Activated CD4-positive, alpha-beta T cell treated with anti-CD3 and anti-CD28 coated beads for 24 hours (primary cell): Measurements from ENCODE around the gene GRIK5.

Experiments used
- DNase-seq, 2 donors: peaks; one replicate each; pipeline ENCODE4 v3.0.0-alpha.2; 2020; ENCODE audit warnings: low read depth in 2 of 2

GRIK5 gene

DNA sequence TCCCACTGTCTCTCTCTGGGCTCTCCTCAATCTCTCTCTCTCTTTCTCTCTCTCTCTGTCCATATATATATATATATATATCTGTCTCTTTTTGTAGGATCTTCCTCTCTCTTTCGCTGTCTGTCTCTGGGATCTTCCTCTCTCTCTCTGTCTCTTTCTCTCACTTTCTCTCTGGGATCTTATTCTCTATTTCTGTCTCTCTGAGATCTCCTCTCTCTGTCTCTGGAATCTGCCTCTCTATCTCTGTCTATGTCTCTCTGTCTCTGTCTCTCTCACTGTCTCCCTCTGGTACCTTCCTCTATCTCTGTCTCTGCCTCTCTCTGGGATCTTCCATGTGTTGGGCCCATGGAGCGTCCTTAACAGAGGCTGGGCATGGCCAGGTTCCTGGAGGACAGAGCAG, 79.4 kb downstream of the GRIK5 start:
- no peak for DNase-seq

DNA sequence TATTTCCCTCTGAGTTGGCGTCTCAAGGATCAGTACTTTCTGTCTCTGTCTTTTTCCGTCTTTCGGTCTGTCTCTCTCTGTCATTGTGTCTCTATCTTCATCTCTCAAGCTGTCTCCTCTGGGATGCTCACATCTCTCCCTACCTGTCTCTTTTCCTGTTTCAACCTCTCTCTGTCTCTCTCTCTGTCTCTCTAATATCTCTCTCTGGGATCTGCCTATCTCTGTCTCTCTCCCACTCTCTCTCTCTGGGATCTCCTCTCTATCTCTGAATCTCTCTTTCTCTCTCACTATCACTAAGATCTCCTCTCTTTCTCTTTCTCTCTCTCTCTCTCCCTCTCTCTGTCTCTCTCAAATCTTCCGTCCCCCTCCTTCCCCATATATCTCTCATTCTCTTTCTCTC, 80.0 kb downstream of the GRIK5 start:
- no peak for DNase-seq

DNA sequence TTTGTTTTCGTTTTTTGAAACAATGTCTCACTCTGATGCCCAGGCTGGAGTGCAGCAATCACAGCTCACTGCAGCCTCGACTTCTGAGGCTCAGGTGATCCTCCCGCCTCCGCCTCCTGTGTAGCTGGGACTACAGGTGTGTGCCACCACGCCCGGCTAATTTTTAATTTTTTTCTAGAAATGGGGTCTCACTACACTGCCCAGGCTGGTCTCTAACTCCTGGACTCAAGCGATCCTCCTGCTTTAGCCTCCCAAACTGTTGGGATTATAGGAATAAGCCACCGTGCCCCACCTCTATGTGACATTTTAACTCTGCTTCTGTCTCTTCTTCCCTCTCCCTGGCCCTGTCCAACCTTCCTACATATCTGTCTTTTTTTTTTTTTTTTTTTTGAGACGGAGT, 81.1 kb downstream of the GRIK5 start:
- DNase-seq, result no peak

DNA sequence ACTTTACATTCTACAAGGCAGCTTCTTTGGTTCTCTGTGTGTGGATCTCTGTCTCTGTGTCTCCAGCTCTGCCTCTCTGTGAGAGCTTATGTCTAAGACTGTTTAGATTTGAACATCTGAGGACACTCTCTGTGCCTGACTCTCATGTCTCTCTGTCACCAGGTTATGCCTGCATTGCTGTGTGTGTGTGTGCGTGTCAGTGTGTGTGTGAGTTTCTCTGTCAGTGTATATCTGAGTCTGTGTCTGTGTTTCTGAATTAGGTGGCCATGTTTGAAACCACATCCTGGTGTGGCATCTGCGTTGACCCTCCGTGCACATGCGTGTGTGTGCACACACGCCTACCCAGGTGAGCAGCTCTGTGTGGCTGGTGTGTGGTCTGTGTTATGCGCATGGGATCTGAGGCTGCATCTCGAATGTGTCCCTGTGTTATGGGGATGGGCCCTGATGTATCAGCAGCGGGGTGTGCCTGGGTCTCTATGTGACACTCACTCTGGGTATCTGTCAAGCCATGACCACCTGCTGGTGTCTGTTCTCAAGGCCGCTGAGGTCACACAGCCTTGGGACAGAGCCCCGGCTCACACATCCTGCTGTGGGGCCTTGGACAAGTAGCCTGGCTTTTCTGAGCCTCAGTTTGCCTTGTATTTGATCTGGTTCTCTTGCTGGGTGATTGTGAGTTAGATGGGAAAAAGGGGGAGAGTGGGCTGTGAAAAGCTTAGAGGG, 82.7 kb downstream of the GRIK5 start:
- no peak for DNase-seq

DNA sequence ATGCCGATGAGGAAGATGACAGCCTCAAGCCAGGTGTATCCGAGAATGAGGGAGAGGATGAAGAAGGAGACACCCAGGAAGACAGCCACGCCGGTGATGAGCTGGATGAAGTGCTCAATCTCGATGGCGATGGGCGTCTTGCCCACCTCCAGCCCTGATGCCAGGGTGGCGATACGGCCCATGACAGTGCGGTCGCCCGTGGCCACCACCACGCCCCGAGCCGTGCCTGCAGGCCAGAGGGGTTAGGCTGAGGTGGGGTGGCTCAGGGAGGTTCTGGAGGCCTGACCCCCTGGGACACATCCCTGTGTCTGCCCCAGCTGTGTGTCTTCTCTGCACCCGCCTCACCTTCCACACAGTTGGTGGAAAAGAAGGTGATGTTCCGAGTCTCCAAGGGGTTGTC, 85.0 kb downstream of the GRIK5 start:
- DNase-seq, result no peak

DNA sequence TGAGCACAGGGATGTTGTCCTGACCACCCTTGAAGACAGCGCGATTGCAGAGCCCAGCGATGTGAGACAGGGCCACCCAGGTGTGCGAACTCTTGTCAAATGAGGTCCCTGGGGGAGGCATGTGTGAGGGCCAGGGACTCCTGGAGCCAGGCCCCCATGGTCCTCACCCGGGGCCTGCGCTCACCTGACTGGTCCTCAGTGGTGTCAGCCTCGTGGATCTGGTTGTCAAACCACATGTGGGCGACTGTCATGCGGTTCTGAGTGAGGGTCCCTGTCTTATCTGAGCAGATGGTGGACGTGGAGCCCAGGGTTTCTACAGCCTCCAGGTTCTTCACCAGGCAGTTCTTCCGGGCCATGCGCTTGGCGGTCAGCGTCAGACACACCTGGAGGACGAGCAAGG, 88.3 kb downstream of the GRIK5 start:
- no peak for DNase-seq

DNA sequence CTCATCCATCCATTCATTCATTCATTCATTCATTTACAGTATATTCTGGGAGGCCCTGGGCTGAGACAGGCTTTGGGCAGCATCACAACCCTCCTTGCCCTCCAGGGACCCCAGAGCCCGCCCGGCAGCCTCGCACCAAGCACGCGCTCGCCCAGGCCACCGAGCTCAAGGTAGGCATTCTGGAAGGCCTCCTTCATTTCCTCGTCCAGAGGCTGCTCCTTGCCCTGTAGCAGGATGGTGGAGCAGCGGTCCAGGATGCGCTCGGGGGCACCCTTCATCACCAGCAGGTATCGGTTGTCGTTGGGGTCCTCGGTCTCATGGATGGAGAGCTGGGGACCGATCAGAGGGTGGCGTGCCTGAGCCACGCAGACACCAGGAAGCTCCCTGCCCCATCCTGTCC, 91.5 kb downstream of the GRIK5 start:
- DNase-seq, result no peak

DNA sequence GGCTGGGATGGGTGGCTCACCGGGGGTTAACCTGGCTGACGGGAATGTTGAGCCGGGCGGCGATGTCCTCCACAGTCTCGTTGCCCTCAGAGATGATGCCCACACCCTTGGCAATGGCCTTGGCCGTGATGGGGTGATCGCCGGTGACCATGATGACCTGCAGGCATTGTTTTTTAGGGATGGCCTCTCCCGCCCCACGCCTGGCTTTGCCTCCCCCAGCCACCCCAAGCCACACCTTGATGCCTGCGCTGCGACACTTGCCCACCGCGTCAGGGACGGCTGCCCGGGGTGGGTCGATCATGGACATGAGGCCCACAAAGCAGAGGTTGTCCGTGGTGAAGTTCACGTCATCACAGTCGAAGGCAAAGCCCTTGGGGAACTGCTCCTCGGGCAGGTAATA, 92.1 kb downstream of the GRIK5 start:
- DNase-seq, result no peak

DNA sequence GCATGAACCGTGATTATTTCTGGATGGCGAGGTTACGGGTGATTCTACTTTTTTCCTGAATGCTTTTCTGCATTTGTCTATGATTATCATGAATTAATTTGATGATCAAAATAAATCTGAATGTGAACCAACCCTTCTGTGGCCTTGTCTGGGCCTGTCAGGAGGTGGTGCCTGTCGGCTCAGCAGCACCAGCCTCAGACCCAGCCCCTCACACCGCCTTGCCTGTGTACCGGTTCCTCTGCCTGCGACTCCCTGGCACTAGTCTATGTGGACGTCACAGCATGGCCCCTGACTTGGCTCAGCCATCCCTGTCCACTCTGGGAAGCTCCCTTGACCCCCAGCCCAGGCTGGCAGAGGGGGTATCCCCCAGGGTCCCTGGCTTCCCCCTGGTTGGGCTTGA, 95.4 kb downstream of the GRIK5 start:
- no peak for DNase-seq

DNA sequence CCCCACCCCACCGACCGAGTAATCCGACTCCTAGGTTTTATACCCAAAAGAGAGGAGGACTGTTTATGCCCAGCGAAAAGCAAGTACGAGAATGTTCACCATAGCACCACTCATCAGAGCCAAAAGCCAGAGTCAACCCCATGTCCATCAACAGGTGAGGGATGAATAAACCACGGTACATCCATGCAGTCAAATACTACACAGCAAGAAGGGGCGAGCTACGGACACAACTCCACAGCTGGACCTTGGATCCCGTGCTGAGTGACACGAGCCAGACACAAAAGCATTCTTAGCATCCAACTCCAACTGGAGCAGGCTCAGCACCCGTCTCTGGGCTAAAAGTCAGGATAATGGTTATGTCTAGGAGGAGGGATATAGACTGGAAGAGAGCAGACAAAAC, 98.6 kb downstream of the GRIK5 start:
- no peak for DNase-seq

DNA sequence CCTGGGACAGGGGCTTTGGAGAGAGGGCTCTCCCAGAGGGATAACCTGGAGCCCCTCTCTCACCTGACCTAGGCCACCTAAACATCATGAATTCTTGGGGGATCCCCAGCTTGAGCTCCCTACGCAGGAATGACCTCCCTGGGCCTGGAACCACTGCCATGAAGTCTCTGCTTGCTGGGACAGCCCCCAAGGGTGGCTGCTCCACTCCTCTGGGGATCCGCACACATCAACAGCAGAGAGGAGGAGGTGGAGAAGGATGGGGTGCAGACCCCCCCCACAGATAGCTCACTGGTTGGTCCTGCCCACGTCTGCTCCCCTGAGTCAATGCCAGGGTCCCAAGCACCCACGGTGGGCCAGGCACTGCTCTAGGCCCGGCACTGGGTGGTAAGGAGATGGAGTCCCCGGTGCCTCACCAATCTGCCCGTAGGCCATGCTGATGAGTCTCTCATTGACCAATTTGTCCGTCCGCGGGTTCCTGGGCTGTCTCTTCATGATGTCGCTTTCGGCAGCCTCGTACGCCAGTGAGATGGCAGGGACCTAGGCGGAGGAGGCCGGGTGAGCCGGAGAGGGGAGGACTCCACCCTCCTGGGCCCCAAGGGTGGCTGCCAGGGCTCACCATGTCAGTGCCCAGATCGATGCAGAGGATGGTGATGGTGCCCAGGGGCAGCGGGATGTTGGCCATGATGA, 100.1 kb downstream of the GRIK5 start:
- no peak for DNase-seq

DNA sequence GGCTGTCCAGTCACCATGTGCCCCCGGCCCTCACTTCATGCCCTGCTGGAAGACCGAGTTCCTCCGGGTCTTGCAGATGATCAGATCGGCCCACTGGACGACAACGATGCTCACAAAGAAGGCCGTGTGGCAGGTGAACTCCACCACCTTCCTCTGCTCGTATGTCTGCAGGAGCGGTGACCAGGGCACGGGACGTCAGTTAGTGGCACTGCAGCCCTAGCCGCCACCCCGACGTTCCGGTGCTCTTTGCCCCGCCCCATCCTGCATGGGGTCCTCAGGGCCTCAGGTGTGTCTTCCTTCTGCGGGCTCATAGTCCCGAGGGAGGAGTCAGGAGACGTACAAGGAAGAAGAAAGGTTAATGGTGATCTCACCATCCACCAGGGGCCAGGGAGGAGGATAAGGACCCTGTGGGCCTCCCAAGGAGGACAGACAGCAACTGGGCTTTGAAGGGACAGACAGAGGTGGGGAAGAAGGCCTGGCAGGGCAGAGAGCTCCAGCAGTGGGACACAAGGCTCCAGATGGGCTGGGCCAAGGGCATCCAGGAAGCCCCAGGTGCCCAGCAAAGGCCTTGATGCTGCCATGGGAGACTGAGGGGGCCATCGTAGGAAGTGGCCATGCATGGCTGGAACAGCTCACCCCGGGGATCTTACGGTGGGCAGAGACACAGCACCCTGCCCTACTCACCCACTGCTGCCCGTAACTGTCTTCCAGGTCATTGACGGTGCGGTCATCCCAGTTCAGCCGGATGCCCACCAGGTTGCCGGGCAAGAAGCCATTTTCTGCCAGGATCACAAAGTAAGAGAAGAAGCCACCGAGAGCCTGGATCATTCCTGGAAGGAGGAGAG, 101.0 kb downstream of the GRIK5 start:
- DNase-seq, result no peak

DNA sequence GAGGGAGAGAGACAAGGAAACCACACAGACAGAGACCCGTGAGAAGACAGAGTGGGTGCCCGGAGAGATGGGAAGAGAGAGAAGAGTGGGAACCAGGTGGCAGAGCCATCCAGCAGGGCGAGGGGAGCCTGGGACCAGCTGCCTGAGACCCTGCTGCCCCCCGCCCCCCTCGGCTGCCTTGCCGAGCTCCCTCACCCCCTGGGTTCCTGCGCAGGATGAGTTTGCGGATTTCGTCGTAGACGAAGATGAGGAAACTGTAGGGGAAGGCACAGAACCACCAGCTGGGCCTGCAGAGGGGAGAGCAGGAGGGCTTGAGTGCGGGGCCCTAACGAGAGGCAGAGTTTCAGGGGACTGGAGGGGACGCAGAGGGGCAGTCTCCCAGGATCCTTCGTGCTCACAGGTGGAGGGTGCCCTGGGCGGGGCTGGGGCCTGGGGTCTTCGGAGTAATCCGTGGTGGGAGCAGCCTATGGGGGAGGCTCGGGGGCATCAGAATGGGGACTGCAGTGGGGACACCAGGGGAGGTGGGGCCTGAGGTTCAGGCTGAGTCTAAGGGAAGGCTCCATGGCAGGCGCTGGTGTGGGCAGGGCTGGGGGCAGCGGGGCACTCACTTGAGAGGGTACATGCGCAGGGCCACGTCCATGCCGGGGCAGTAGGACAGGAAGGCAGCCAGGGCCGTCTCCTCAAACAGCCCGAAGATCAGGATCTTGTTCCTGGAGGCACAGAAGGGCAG, 102.8 kb downstream of the GRIK5 start:
- no peak for DNase-seq

DNA sequence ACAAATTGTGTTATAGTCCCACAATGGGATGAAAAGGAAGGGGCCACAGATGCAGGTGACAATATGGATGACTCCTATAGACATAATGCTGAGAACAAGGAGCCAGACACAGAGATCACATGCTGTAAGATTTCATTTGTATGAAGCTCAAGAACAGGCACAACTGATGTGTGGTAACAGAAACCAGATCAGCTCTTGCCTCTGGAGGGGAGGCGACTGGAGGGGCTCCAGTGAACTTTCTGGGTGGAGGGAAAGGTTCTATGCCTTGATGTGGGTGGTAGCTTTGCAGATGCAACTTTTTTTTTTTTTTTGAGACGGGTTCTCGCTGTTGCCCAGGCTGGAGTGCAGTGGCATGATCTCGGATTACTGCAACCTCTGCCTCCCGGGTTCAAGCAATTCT, 104.9 kb downstream of the GRIK5 start:
- no peak for DNase-seq

DNA sequence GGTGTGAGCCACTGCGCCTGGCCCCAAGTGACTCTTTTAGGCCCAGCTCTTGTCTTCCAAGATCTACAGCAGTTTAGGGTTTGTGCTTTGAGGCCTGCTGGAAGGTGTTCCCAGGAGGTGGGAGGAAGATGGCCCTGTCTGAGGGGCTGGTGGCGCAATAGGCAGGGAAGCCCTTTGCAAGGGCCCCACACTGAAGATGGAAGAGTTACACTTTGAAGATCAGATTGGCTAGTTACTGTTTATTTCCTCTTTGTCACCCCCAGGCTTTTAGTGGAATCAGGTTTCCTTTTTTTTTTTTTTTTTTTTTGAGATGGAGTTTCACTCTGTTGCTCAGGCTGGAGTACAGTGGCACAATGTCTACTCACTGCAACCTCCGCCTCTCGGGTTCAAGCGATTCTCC, 109.0 kb downstream of the GRIK5 start:
- DNase-seq, result no peak

DNA sequence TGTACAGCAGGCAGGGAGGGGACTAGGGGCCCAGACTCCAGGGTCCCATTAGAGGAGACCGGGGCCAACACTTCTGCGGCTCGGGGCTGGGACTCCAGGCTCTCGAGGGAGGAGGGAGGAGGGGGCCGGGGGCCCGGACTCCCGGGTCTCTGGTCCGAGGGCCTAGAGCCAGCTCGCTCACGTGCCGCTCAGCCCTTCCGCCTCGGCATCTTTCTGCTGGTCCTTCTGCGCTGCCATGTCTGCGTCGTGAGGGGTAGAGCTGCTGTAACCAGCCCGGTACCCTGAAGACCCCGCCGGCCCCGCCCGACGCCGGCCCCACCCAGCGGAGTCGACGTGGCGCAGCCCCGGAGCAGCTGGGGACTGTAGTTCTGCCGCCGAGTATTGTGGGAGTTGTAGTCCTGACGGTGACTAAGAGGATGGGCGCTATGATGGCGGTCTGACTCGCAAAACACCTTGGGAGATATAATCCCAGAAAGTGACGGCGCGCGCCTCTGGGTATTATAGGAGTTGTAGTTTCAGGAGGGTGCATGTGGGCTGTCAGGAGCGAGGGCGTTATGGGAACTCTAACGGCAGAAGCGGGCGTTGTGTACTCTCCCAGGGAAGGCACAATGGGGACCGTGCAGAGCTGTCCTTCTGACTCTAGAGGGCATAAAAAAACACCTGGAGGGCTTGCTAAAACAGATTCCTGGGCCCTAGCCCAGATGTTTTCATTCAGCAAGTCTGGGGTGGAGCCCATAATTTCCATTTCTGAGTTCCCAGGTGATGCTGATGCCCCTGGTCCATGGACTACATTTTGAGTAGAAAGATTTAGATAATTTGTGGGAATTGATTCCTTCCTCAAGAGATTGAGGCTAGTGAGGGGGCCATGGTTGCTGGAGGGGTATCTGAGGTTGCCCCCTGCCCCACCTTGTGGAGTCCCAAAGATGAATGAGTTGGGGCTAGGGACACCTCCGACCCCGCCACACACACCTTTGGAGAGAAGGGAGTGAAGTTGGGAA, 110.7 kb downstream of the GRIK5 start, which contains the start of gene RABAC1:
Gene RABAC1 (minus strand): TSS at position 266 of the 998 bp plus-strand sequence. CDS start 29 bp downstream, at position 237.
- peak; percentile 77 to 79 for DNase-seq

DNA sequence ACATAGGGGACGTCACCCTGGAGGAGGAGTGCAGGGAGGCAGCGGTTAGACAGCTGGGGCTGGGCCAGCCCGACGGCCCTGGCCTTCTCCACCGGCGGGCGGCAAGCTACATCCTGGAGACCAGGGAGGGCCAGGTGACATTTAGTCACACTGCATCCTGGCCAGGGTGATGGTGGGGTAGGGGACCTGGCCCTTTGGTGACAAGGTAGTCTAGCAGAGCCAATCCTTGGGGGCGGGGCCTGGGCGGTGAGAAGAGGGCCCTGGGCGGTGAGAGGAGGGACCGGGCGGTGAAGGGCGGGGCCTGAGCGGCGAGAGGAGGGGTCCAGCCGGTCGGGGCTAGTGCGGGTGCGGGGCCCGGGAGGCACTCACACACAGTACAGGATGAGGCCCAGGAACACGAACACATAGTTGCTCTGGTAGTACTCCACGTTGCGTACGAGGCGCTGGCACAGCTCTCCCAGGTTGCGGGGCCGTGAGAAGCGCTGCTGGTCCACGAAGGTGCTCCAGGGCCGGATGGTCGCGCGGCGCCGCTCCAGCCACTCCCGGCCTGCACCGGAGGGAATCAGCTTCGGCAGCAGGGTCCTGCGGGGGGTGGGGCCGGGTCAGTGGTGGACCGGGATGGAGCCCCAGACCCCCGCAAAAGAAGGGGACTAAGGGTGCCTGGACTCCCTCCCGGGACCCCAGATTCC, 111.5 kb downstream of the GRIK5 start:
- DNase-seq, result peak; percentile 79 to 80

DNA sequence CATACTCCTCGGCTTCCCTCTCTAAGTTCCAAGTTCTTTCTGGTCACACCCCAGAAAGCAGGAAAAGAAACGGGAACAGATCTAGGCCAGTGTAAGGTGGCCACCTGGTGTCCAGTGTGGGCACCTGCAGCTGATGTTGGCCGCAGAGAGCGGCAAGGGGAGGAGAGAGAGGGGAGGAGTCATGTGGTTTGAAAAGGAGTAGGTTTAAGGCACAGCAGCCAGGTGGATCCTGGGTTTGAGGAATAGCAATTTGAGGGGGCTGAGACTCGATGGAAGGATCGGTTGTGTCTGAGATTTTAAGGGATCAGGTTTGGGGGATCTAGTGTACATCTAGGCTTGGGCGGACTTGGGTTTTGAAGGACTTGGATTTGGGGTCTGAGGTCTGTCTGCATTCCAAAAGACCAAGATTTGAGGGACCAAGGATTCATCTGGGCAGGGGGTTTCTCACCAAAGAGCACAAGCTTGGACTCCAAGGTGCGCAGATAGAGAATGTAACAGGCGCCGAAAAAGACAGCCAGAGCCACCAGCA, 112.1 kb downstream of the GRIK5 start:
- no peak for DNase-seq

DNA sequence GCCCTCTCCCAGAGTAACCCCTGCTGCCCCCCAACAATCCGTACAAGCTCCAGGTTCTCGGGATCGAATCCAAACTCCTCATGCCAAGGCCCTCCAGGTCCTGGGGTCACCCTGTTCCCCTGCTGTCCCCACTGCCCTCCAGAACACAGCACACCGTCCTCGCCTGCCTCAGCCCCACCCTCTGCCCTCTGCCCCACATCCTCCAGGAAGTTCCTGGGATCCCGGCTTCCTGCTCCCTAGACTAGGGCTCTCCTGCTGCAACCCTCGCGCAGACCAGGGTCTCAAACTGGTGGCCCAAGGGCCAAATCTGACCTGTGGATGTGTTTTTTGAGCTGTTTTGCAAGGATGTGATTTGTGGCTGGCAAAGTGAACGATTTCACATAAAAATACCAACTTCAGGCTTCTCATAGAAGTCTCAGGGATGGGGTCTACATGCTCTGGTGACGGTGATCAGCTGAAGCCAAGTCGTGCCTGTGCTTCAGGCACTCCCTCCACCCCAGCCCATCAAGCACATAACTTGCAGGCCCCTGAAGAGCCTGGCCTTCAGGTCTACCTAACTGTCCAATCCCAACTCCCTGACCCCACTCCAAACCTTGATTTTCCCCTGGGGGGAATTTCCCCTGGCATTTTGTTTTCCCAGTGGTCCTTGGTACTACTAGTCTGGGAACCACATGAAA, 112.7 kb downstream of the GRIK5 start:
- DNase-seq, result no peak
